Panc1 (cell line): ENCODE data around the gene CHL1. TPM values are rescaled to one million over a fixed set of nuclear protein-coding genes. Genes with fewer than 3 reads are reported as not detected.

Experiments
- ATAC-seq: fragments of 200-7000 bp; cut with Tn5 transposase; 2 replicates; pipeline ENCODE4 v1.9.1; 2020; ENCODE audit warnings: mild to moderate bottlenecking, moderate library complexity
- BruUV-seq: library from RNA; stranded (reverse); fragments of 400-500 nt; replicated peaks from 2 replicates; lab custom pipeline; 2021; lab: Mats Ljungman, UMichigan
- CTCF ChIA-PET: fragments of 300-600 bp; sonication (Branson Sonifier 250); formaldehyde crosslinking; loops from one replicate; lab custom pipeline; 2022; ENCODE audit warnings: antibody characterized with exemption; lab: Charles Lee
- POLR2A ChIA-PET: fragments of 300-600 bp; sonication (Branson Sonifier 250); formaldehyde crosslinking; loops from one replicate; lab custom pipeline; 2022; ENCODE audit warnings: antibody characterized with exemption; lab: Charles Lee
- DNase-seq: peaks from one replicate; pipeline ENCODE4 v3.0.0-alpha.2; 2010; ENCODE audit warnings: low read depth, low spot score
- H3K27ac ChIP-seq: 2 replicates; pipeline ENCODE4 v1.5.1; 2011; ENCODE audit warnings: mild to moderate bottlenecking, low read length, inconsistent platforms
- H3K27me3 ChIP-seq: fragments of 200-500 bp; sonication (Bioruptor generic); 2 replicates; pipeline ENCODE4 v1.6.0; 2014; ENCODE audit warnings: low read length, inconsistent platforms; ENCODE audit not compliant: control insufficient read depth, insufficient read depth
- H3K36me3 ChIP-seq: fragments of 200-500 bp; sonication (Bioruptor generic); 2 replicates; pipeline ENCODE4 v1.5.1; 2014; ENCODE audit warnings: inconsistent platforms, mild to moderate bottlenecking, low read length, moderate library complexity; ENCODE audit not compliant: control insufficient read depth, insufficient read depth
- H3K4me1 ChIP-seq: 2 replicates; pipeline ENCODE4 v1.5.1; 2011; ENCODE audit warnings: inconsistent platforms, mild to moderate bottlenecking, low read length, moderate library complexity; ENCODE audit not compliant: control insufficient read depth, insufficient read depth
- H3K4me3 ChIP-seq, 2 experiments: 2 replicates each; pipeline ENCODE4 v1.5.1; 2011 to 2012; ENCODE audit warnings: low read depth in 2 of 2, low read length in 2 of 2, mild to moderate bottlenecking in 2 of 2, inconsistent platforms in 1 of 2, moderate library complexity in 1 of 2
- H3K9me3 ChIP-seq: fragments of 200-500 bp; sonication (Bioruptor generic); 2 replicates; pipeline ENCODE4 v1.5.1; 2014; ENCODE audit warnings: low read depth, mild to moderate bottlenecking, inconsistent platforms, low read length, moderate library complexity; ENCODE audit not compliant: control insufficient read depth, insufficient read depth
- POLR2AphosphoS5 ChIP-seq: IDR thresholded peaks from 2 replicates; pipeline ENCODE4 v1.6.1; 2012; ENCODE audit warnings: mild to moderate bottlenecking, low read depth, low read length, moderate library complexity
- SIN3A ChIP-seq: IDR thresholded peaks from 2 replicates; pipeline ENCODE4 v1.6.1; 2012; ENCODE audit warnings: low read depth, mild to moderate bottlenecking, low read length, moderate library complexity, borderline replicate concordance; ENCODE audit not compliant: insufficient read depth
- TCF7L2 ChIP-seq: IDR thresholded peaks from 2 replicates; pipeline ENCODE4 v1.6.1; 2011; ENCODE audit warnings: mild to moderate bottlenecking, low read depth, low read length, inconsistent platforms
- in situ Hi-C: cut with HindIII; loops from 2 replicates; pipeline ENCODE4 v1.10.0; 2016; ENCODE audit warnings: low sequenced_read_pairs, low pct_unique_long_range_greater_than_20kb
- intact Hi-C: fragments of 100-400 bp; cut with micrococcal nuclease; formaldehyde crosslinking; loops from one replicate; pipeline ENCODE4 v1.10.0; 2022; ENCODE audit not compliant: unreplicated experiment
- total RNA-seq: library from RNA; stranded (reverse); gene quantifications from one replicate; pipeline ENCODE4 v1.2.1, GENCODE V29; 2021; ENCODE audit not compliant: unreplicated experiment
- TF ChIP-seq, protein P1 (sequence below), 2 experiments: IDR thresholded peaks; 2 replicates each; pipeline ENCODE4 v1.6.1; 2011 to 2012; ENCODE audit warnings: low read depth in 2 of 2, control low read depth in 1 of 2, low read length in 1 of 2, mild to moderate bottlenecking in 1 of 2, moderate library complexity in 1 of 2; ENCODE audit not compliant: insufficient read depth in 1 of 2
- TF ChIP-seq, protein P2 (sequence below): fragments of 450-650 bp; IDR thresholded peaks from 2 replicates; pipeline ENCODE4 v1.5.1; 2017; ENCODE audit warnings: mild to moderate bottlenecking

CHL1 gene
- total RNA-seq, 1 experiment from 2014 or later = not detected

DNA sequence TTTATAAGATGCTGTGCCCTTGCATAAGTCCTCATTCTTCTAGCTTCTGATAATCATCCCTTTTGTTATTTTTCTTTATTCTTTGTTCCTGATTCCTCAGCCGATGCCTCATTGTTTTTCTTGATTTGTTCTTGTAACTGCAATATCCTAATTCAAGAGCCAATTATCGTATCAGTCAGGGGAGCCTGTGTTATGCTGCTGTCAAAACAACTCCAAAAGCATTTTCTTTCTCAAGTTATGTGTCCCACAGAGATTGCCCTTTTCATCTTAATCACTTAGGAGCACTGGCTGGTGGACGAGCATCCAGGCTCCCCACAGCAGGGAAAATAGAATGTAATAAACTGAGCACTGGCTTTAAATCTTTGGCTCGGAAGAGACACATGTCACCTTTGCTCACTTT is 207.3 kb downstream of the CHL1 start:
- no TSS peak for BruUV-seq
- H3K4me3 ChIP-seq = no peak overlapping the region
- CTCF ChIA-PET = no interaction called here
- ATAC-seq = no peak
- TF ChIP-seq SIN3A = no peak
- no peak for TF ChIP-seq TCF7L2
- TF ChIP-seq, protein P1, sequence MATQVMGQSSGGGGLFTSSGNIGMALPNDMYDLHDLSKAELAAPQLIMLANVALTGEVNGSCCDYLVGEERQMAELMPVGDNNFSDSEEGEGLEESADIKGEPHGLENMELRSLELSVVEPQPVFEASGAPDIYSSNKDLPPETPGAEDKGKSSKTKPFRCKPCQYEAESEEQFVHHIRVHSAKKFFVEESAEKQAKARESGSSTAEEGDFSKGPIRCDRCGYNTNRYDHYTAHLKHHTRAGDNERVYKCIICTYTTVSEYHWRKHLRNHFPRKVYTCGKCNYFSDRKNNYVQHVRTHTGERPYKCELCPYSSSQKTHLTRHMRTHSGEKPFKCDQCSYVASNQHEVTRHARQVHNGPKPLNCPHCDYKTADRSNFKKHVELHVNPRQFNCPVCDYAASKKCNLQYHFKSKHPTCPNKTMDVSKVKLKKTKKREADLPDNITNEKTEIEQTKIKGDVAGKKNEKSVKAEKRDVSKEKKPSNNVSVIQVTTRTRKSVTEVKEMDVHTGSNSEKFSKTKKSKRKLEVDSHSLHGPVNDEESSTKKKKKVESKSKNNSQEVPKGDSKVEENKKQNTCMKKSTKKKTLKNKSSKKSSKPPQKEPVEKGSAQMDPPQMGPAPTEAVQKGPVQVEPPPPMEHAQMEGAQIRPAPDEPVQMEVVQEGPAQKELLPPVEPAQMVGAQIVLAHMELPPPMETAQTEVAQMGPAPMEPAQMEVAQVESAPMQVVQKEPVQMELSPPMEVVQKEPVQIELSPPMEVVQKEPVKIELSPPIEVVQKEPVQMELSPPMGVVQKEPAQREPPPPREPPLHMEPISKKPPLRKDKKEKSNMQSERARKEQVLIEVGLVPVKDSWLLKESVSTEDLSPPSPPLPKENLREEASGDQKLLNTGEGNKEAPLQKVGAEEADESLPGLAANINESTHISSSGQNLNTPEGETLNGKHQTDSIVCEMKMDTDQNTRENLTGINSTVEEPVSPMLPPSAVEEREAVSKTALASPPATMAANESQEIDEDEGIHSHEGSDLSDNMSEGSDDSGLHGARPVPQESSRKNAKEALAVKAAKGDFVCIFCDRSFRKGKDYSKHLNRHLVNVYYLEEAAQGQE (IDR thresholded peaks at IDR 0.05; ENCODE audit: insufficient read depth in 1 of 2, low read depth in 2 of 2, low read length in 1 of 2) = no peak
- TF ChIP-seq POLR2AphosphoS5 = no peak
- TF ChIP-seq, protein P2, sequence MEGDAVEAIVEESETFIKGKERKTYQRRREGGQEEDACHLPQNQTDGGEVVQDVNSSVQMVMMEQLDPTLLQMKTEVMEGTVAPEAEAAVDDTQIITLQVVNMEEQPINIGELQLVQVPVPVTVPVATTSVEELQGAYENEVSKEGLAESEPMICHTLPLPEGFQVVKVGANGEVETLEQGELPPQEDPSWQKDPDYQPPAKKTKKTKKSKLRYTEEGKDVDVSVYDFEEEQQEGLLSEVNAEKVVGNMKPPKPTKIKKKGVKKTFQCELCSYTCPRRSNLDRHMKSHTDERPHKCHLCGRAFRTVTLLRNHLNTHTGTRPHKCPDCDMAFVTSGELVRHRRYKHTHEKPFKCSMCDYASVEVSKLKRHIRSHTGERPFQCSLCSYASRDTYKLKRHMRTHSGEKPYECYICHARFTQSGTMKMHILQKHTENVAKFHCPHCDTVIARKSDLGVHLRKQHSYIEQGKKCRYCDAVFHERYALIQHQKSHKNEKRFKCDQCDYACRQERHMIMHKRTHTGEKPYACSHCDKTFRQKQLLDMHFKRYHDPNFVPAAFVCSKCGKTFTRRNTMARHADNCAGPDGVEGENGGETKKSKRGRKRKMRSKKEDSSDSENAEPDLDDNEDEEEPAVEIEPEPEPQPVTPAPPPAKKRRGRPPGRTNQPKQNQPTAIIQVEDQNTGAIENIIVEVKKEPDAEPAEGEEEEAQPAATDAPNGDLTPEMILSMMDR = no peak
- no peaks in the 10 kb centered on the region for H3K9me3 ChIP-seq
- no peaks in the 10 kb centered on the region for H3K36me3 ChIP-seq
- in situ Hi-C loops (no loop called here), intact Hi-C loops (no loop called here)
- no peak for DNase-seq
- no peaks in the 10 kb centered on the region for H3K4me1 ChIP-seq
- no peaks in the 10 kb centered on the region for H3K27me3 ChIP-seq
- POLR2A ChIA-PET = no interaction called here
- no peak overlapping the region for H3K27ac ChIP-seq

DNA sequence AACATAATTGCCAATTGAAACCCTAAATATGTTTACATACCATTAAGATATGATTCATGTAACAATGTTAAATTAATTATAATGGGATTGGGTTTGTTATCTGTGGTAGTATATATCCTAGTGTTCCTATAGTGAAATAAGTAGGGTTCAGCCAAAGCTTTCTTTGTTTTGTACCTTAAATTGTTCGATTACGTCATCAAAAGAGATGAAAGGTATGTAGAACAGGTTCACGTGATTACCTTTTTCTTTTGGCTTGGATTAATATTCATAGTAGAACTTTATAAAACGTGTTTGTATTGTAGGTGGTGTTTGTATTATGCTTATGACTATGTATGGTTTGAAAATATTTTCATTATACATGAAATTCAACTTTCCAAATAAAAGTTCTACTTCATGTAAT is 212.4 kb downstream of the CHL1 start:
- intact Hi-C loops (no loop called here), in situ Hi-C loops (no loop called here)
- no peaks in the 10 kb centered on the region for H3K27me3 ChIP-seq
- H3K27ac ChIP-seq = no peak overlapping the region
- H3K4me3 ChIP-seq = no peak overlapping the region
- H3K4me1 ChIP-seq = no peaks in the 10 kb centered on the region
- ChIA-PET POLR2A (no interaction called here), CTCF (no interaction called here)
- no TSS peak for BruUV-seq
- H3K9me3 ChIP-seq = no peaks in the 10 kb centered on the region
- TF ChIP-seq, protein P1 (IDR thresholded peaks at IDR 0.05; ENCODE audit: insufficient read depth in 1 of 2, low read depth in 2 of 2, low read length in 1 of 2) = no peak
- no peak for TF ChIP-seq TCF7L2
- TF ChIP-seq, protein P2 = no peak
- TF ChIP-seq POLR2AphosphoS5 = no peak
- TF ChIP-seq SIN3A = no peak
- DNase-seq (no peak), ATAC-seq (no peak)
- H3K36me3 ChIP-seq = no peaks in the 10 kb centered on the region
